ENCODE results near the gene MAGI1.

- TF ChIP-seq CTCF (conservative IDR thresholded peaks at IDR 0.05; ENCODE audit: low read length) (no peak), EZH2phosphoT487 (IDR thresholded peaks at IDR 0.05; ENCODE audit: borderline replicate concordance) (no peak)
Observed at GRCh38 chr3:65537109-65537508, 501.6 kb downstream of the MAGI1 start.

All from Loucy (cell line).